ENCODE results near the gene GRIK1.

Gene GRIK1

DNA sequence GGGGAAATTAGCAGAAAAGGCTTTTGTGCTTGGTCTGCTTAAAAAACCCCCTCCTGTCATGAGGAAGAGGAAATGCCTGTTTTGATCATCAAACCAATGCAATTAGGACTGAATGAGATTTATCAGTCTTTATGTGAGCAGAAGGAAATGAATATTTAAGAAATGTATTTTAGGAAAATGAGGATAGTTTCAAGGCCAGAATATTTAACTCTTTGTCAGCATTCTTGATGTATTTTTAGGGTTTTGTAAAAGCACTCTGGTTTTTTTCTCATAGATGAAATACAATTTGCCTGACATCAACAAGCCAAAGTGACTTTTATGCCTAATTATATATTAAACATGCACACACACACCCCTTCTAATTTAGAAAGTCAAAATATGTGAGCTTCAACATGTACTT is 213.8 kb downstream of the GRIK1 start:
- no peak overlapping the region for H3K4me3 ChIP-seq (ENCODE audit: low read depth, low read length)
- no peak for TF ChIP-seq CTCF (IDR thresholded peaks at IDR 0.05; ENCODE audit: low read depth, low read length)

- no peak for TF ChIP-seq CTCF (IDR thresholded peaks at IDR 0.05; ENCODE audit: low read depth, low read length)
Observed at GRCh38 chr21:29725025-29725736, 214.6 kb downstream of the GRIK1 start.

DNA sequence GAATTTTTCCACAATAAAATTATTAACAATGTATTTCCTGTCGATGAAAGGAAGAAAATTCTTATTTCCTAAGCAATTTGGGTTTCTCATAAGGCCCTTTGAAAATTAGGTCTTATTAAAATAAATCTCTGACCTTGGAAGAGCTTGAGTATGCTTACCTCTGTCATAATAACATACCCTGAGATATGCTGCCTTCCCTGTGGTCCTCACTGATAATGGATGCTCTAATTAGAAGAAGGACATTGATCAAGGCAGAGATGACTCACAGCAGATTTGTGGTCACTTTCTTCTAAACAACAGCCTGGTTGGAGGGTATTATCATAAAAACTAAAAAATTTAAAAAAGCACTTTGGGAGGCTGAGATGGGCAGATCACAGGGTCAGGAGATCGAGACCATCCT is 217.8 kb downstream of the GRIK1 start:
- no peak overlapping the region for H3K4me3 ChIP-seq (ENCODE audit: low read depth, low read length)

More at GRCh38 chr21:29725025-29725736, 214.6 kb downstream of the GRIK1 start:
- H3K4me3 ChIP-seq (ENCODE audit: low read depth, low read length), result no peak overlapping the region

GRCh38 chr21:29721221-29721620 is 218.6 kb downstream of the GRIK1 start:
- no peak for TF ChIP-seq CTCF (IDR thresholded peaks at IDR 0.05; ENCODE audit: low read depth, low read length)

More for the DNA sequence above, 217.8 kb downstream of the GRIK1 start:
- no peak for TF ChIP-seq CTCF (IDR thresholded peaks at IDR 0.05; ENCODE audit: low read depth, low read length)

GRCh38 chr21:29719521-29719920 is 220.3 kb downstream of the GRIK1 start:
- H3K4me3 ChIP-seq (ENCODE audit: low read depth, low read length), result no peak overlapping the region
- no peak for TF ChIP-seq CTCF (IDR thresholded peaks at IDR 0.05; ENCODE audit: low read depth, low read length)

More at GRCh38 chr21:29721221-29721620, 218.6 kb downstream of the GRIK1 start:
- H3K4me3 ChIP-seq (ENCODE audit: low read depth, low read length), result no peak overlapping the region

DNA sequence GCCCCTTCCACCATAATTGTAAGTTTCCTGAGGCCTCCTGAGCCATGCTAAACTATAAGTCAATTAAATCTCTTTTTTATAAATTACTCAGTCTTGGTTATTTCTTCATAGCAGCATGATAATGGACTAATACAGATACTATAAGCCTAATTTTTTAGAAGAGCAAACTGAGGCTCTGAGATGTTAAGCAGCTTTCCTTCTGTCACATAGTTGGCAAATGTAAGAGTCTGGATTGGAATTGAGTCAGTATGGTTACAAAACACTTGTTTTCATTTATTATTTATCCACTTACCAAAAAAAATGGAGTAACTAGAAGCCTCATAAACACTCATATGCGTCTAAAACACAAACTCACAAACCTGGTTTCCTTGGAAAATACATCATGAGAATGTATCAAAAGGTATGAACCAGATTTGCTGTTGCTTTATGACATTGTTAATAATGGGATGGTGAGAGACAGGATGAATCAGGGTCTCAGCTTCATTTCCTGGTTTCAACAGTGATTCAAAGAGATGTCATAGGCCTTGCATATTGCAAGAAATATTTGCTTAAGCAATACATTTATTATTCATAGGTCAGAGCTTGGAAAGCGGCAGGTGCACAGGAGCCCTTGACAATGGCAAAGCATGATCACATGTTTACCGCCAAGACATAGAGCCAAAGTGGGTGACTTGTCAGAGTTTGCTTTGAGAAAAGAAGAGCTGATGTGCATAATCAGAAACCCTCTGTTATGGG is 221.5 kb downstream of the GRIK1 start:
- TF ChIP-seq CTCF (IDR thresholded peaks at IDR 0.05; ENCODE audit: low read depth, low read length), result no peak
- no peak overlapping the region for H3K4me3 ChIP-seq (ENCODE audit: low read depth, low read length)

DNA sequence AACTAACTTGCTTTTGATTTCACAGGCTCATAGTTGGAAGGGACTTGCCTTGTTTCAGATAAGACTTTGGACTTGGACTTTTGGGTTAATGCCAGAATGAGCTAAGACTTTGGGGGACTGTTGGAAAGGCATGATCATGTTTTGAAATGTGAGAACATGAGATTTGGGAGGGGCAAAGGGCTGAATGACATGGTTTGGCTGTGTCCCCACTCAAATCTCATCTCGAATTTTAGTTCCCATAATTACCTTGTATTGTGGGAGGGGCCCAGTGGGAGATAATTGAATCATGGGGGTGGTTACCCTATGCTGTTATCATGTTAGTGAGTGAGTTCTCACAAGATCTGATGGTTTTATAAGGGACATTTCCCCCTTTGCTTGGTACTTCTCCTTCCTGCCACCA is 222.1 kb downstream of the GRIK1 start:
- H3K4me3 ChIP-seq (ENCODE audit: low read depth, low read length), result no peak overlapping the region
- TF ChIP-seq CTCF (IDR thresholded peaks at IDR 0.05; ENCODE audit: low read depth, low read length), result no peak

All from WI38 (cell line).